ENCODE measurements around the gene LRRIQ1. TPM values are rescaled to one million over a fixed set of nuclear protein-coding genes. Genes with fewer than 3 reads are reported as not detected.

The LRRIQ1 gene
- total RNA-seq (2022; extraction: Qiagen RNA extraction), result 0.54 to 1.2 TPM (median 0.99 TPM) in 5 replicates

GRCh38 chr12:85036234-85036707 is at the start of gene LRRIQ1, which contains the start of gene TSPAN19:
Gene LRRIQ1 (plus strand): TSS chr12:85036351. CDS start chr12:85038177, 1,826 bp downstream.
Gene TSPAN19 (minus strand): TSS chr12:85036277. CDS start chr12:85029946, 6,331 bp downstream.

GRCh38 chr12:85280165-85280983 is 244.2 kb downstream of the LRRIQ1 start, which contains the start of gene ALX1:
Gene ALX1 (plus strand): TSS chr12:85280220. CDS start chr12:85280262, 42 bp downstream.

Other genes starting within 250 kb of the LRRIQ1 start
- 3.4 to 5.0 TPM (median 4.0 TPM) in 5 replicates for gene SLC6A15, start 123.6 kb upstream of the LRRIQ1 start, total RNA-seq (2022; extraction: Qiagen RNA extraction)
- gene TSPAN19, start 74 bp upstream of the LRRIQ1 start, total RNA-seq (2022; extraction: Qiagen RNA extraction), result not detected in 5 replicates
- gene ALX1, start 243.9 kb downstream of the LRRIQ1 start, total RNA-seq (2022; extraction: Qiagen RNA extraction), result 4.0 to 5.0 TPM (median 4.4 TPM) in 5 replicates